ENCODE results near the gene DACH1.
A peak's percentile ranks its signal among the peaks of the same experiment; 100 is the strongest.
"Not testable (repeated sequence)": the region's sequence is repeated elsewhere in the genome, so short reads cannot be mapped to it uniquely, and the experiment has no call there.

DACH1 gene

DNA sequence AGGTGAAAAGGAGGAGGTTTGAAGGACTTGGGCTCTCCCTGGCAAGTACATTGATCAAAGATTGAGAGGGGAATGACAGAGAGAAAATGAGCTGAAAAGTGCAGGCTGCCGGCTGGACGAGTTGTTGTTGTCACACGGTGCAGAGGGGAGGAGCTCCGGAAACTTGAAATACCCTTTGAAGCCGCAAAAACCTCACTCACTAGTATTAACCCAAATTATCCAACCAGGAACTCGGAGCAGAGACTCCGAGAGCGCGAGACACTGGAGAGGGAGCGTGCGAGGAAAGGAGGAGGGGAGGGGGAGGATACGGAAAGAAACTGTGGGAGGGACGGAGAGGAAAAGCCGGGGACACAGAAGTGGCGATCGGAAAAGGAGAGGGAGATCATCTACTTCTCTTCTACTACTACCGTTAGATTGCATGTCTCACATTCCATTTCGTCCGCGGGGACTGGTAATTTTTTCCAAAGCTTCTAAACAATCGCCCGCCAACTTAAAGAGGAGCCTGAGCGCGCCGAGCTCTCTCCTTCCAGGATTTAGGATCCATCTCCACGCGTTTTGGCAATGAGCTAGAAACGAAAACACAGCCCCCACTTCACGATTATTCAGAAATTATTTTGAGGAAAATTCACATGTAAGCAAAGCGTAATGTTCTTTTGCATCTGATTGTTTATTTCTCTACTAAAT lies at the start of gene DACH1:
TSS of gene DACH1 (minus strand) at position 74 of the 684 bp plus-strand sequence.
- no peaks in the 10 kb centered on the region for H3K36me3 ChIP-seq (ENCODE audit: control insufficient read depth in 1 of 2, insufficient read depth in 2 of 2, low read length in 2 of 2)
- H3K27ac ChIP-seq (ENCODE audit: low read length): peak within 1 kb of the TSS; percentile 63
- H3K9me3 ChIP-seq (ENCODE audit: control insufficient read depth in 1 of 2, low read length in 2 of 2): no peaks in the 10 kb centered on the region
- peaks cover 0 to 36% of the 10 kb centered on the region in 2 donors for H3K4me1 ChIP-seq (ENCODE audit: control insufficient read depth in 1 of 2, insufficient read depth in 2 of 2, low read length in 2 of 2)
- no peaks in the 10 kb centered on the region for H3K27me3 ChIP-seq (ENCODE audit: low read depth, low read length)
- peak within 1 kb of the TSS; percentile 83 to 89 for H3K4me3 ChIP-seq (ENCODE audit: low read depth in 1 of 2, low read length in 2 of 2)

GRCh38 chr13:71913717-71914116 lies 46.7 kb upstream of the DACH1 start:
- no peaks in the 10 kb centered on the region for H3K27me3 ChIP-seq (ENCODE audit: low read depth, low read length)
- H3K36me3 ChIP-seq (ENCODE audit: control insufficient read depth in 1 of 2, insufficient read depth in 2 of 2, low read length in 2 of 2): no peaks in the 10 kb centered on the region
- no peak overlapping the region for H3K27ac ChIP-seq (ENCODE audit: low read length)
- no peaks in the 10 kb centered on the region for H3K9me3 ChIP-seq (ENCODE audit: control insufficient read depth in 1 of 2, low read length in 2 of 2)
- H3K4me3 ChIP-seq (ENCODE audit: low read depth in 1 of 2, low read length in 2 of 2): no peak overlapping the region
- H3K4me1 ChIP-seq (ENCODE audit: control insufficient read depth in 1 of 2, insufficient read depth in 2 of 2, low read length in 2 of 2): no peaks in the 10 kb centered on the region

GRCh38 chr13:71912524-71912923 lies 45.5 kb upstream of the DACH1 start:
- Histone ChIP-seq H3K9me3 (ENCODE audit: control insufficient read depth in 1 of 2, low read length in 2 of 2) (no peaks in the 10 kb centered on the region), H3K27ac (ENCODE audit: low read length) (no peak overlapping the region), H3K27me3 (ENCODE audit: low read depth, low read length) (no peaks in the 10 kb centered on the region), H3K4me3 (ENCODE audit: low read depth in 1 of 2, low read length in 2 of 2) (no peak overlapping the region), H3K36me3 (ENCODE audit: control insufficient read depth in 1 of 2, insufficient read depth in 2 of 2, low read length in 2 of 2) (no peaks in the 10 kb centered on the region), H3K4me1 (ENCODE audit: control insufficient read depth in 1 of 2, insufficient read depth in 2 of 2, low read length in 2 of 2) (no peaks in the 10 kb centered on the region)

GRCh38 chr13:71906448-71906847 lies 39.4 kb upstream of the DACH1 start:
- no peaks in the 10 kb centered on the region for H3K4me1 ChIP-seq (ENCODE audit: control insufficient read depth in 1 of 2, insufficient read depth in 2 of 2, low read length in 2 of 2)
- no peak overlapping the region for H3K27ac ChIP-seq (ENCODE audit: low read length)
- no peaks in the 10 kb centered on the region for H3K9me3 ChIP-seq (ENCODE audit: control insufficient read depth in 1 of 2, low read length in 2 of 2)
- no peak overlapping the region for H3K4me3 ChIP-seq (ENCODE audit: low read depth in 1 of 2, low read length in 2 of 2)
- H3K27me3 ChIP-seq (ENCODE audit: low read depth, low read length): no peaks in the 10 kb centered on the region
- no peaks in the 10 kb centered on the region for H3K36me3 ChIP-seq (ENCODE audit: control insufficient read depth in 1 of 2, insufficient read depth in 2 of 2, low read length in 2 of 2)

DNA sequence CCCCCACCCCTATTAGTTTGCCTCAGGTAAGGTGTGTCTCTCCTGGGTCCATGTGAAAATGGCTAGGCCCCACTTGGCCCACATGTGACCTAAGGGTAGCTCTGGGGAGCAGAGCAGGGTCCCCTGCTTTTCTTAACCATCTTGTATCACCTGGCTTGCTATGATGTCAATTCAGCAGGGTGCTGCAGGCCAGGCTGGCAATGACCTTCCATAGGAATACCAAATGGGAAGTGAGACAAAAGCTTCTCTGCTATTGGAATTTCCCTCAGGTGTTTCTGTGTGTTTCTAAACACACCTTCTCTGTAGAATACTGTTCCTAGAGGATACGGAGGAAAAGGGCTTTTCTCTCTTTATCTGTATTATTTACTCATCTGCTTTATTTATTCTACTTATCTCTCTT lies 35.7 kb upstream of the DACH1 start:
- Histone ChIP-seq H3K9me3 (ENCODE audit: control insufficient read depth in 1 of 2, low read length in 2 of 2) (no peaks in the 10 kb centered on the region), H3K27me3 (ENCODE audit: low read depth, low read length) (no peaks in the 10 kb centered on the region), H3K4me3 (ENCODE audit: low read depth in 1 of 2, low read length in 2 of 2) (no peak overlapping the region), H3K27ac (ENCODE audit: low read length) (no peak overlapping the region), H3K4me1 (ENCODE audit: control insufficient read depth in 1 of 2, insufficient read depth in 2 of 2, low read length in 2 of 2) (no peaks in the 10 kb centered on the region), H3K36me3 (ENCODE audit: control insufficient read depth in 1 of 2, insufficient read depth in 2 of 2, low read length in 2 of 2) (no peaks in the 10 kb centered on the region)

GRCh38 chr13:71893506-71893905 lies 26.5 kb upstream of the DACH1 start:
- H3K36me3 ChIP-seq (ENCODE audit: control insufficient read depth in 1 of 2, insufficient read depth in 2 of 2, low read length in 2 of 2); H3K27ac ChIP-seq (ENCODE audit: low read length); H3K4me3 ChIP-seq (ENCODE audit: low read depth in 1 of 2, low read length in 2 of 2); H3K9me3 ChIP-seq (ENCODE audit: control insufficient read depth in 1 of 2, low read length in 2 of 2); H3K27me3 ChIP-seq (ENCODE audit: low read depth, low read length); H3K4me1 ChIP-seq (ENCODE audit: control insufficient read depth in 1 of 2, insufficient read depth in 2 of 2, low read length in 2 of 2): not testable (repeated sequence)

- Histone ChIP-seq H3K9me3 (ENCODE audit: control insufficient read depth in 1 of 2, low read length in 2 of 2) (no peaks in the 10 kb centered on the region), H3K4me3 (ENCODE audit: low read depth in 1 of 2, low read length in 2 of 2) (no peak overlapping the region), H3K27me3 (ENCODE audit: low read depth, low read length) (no peaks in the 10 kb centered on the region), H3K4me1 (ENCODE audit: control insufficient read depth in 1 of 2, insufficient read depth in 2 of 2, low read length in 2 of 2) (no peaks in the 10 kb centered on the region), H3K27ac (ENCODE audit: low read length) (no peak overlapping the region), H3K36me3 (ENCODE audit: control insufficient read depth in 1 of 2, insufficient read depth in 2 of 2, low read length in 2 of 2) (no peaks in the 10 kb centered on the region)
Observed at GRCh38 chr13:71886880-71887279, 19.9 kb upstream of the DACH1 start.

DNA sequence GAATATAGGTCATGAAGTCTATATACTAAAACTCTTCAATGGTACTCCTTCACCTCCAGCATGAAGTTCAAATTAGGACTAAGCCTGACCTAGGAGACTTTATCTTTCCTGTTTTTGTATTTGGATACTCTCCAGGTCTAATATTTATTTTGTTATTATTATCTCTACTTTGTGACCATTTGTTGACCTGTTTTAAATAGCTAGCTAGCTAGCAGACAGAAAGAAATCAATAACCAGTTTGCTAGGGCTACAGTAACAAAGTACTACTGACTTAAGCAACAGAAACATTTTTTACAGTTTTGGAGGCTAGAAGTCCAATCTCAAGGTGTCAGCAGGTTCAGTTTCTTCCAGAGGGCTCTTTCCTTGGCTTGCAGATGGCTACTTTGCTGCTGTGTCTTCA lies 15.1 kb upstream of the DACH1 start:
- no peaks in the 10 kb centered on the region for H3K4me1 ChIP-seq (ENCODE audit: control insufficient read depth in 1 of 2, insufficient read depth in 2 of 2, low read length in 2 of 2)
- H3K4me3 ChIP-seq (ENCODE audit: low read depth in 1 of 2, low read length in 2 of 2): no peak overlapping the region
- H3K27me3 ChIP-seq (ENCODE audit: low read depth, low read length): no peaks in the 10 kb centered on the region
- no peak overlapping the region for H3K27ac ChIP-seq (ENCODE audit: low read length)
- H3K9me3 ChIP-seq (ENCODE audit: control insufficient read depth in 1 of 2, low read length in 2 of 2): no peaks in the 10 kb centered on the region
- no peaks in the 10 kb centered on the region for H3K36me3 ChIP-seq (ENCODE audit: control insufficient read depth in 1 of 2, insufficient read depth in 2 of 2, low read length in 2 of 2)

DNA sequence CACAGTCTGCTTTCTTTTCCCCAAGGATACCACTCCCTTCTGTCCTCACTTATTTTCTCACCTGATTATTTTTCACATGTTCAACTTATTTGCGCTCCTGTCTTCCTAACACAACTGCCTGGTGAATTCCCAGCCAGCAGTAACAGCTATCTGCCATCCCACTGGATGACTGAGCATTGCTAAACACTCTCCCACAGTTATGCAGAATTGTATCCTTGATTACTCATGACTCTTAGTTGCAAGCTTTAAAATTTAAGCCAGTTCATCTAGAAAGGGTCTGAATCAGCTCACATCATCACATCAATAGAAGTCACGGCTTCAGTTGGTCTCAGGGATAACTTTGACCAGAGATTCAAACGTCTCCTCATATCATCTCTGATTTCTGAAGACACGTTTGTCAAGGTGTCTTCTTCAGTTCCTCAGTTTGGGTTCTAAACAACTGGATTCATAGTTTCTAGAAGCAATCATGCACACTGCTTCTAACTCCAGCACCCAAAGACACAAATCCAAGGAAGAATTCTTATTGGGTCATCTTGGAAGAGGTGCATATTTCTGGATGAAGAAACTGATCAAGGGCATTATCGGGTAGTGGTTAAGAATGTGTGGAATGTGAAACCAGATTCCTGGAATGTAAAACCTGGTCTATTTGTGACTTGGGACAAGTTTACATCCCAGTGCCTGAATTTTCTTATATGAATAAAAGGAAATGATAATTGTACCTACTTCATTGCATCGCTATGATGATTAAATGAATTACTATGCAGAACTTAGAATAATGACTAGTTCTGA lies 13.9 kb upstream of the DACH1 start:
- Histone ChIP-seq H3K36me3 (ENCODE audit: control insufficient read depth in 1 of 2, insufficient read depth in 2 of 2, low read length in 2 of 2) (no peaks in the 10 kb centered on the region), H3K9me3 (ENCODE audit: control insufficient read depth in 1 of 2, low read length in 2 of 2) (no peaks in the 10 kb centered on the region), H3K4me1 (ENCODE audit: control insufficient read depth in 1 of 2, insufficient read depth in 2 of 2, low read length in 2 of 2) (no peaks in the 10 kb centered on the region), H3K4me3 (ENCODE audit: low read depth in 1 of 2, low read length in 2 of 2) (no peak overlapping the region), H3K27me3 (ENCODE audit: low read depth, low read length) (no peaks in the 10 kb centered on the region), H3K27ac (ENCODE audit: low read length) (no peak overlapping the region)

DNA sequence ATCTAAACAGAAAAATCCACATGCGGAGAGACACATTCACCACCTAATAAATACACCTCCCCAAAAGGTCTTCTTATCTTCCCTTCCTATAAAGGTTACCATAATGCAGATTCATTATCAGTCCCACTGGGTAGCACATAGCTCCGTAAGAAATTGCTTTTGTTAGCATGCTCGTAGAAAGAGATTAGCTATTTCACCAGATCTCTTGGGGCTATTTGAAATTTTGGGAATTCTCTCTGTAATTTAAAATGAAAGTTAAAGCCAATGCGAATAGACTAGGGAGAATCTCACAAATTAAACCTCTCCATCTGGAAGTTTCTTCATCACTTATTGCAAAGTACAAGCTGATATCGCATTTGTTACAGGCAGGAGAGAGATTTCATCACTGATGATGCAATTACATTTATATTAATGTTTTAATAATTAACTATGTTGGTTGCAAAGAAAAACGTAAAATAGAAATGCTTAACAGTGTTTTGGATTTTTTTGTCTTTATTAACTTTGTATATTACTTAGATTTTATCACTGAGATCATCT lies 12.9 kb upstream of the DACH1 start:
- no peaks in the 10 kb centered on the region for H3K36me3 ChIP-seq (ENCODE audit: control insufficient read depth in 1 of 2, insufficient read depth in 2 of 2, low read length in 2 of 2)
- H3K4me1 ChIP-seq (ENCODE audit: control insufficient read depth in 1 of 2, insufficient read depth in 2 of 2, low read length in 2 of 2): no peaks in the 10 kb centered on the region
- no peak overlapping the region for H3K27ac ChIP-seq (ENCODE audit: low read length)
- no peaks in the 10 kb centered on the region for H3K9me3 ChIP-seq (ENCODE audit: control insufficient read depth in 1 of 2, low read length in 2 of 2)
- H3K4me3 ChIP-seq (ENCODE audit: low read depth in 1 of 2, low read length in 2 of 2): no peak overlapping the region
- H3K27me3 ChIP-seq (ENCODE audit: low read depth, low read length): no peaks in the 10 kb centered on the region

DNA sequence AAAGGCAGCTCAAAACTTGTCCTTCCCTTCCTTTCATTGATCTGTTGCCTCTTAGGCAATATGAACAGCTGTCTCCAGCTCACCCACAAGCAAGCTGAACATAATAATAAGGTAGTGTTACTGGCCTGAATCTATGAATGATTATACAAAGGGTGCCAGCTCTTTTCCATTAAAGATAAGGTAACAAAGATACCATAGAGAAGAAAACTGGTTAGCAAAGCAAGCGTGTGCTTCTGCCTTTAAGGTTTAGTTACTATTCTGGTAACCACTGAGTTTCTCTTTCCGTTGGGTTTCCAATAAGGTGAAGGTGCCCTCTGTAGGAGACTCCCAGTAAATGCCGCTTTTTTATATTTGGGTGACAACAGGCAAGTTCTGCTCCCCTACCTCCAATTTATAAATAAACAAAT lies 12.1 kb upstream of the DACH1 start:
- H3K27me3 ChIP-seq (ENCODE audit: low read depth, low read length): no peaks in the 10 kb centered on the region
- H3K4me1 ChIP-seq (ENCODE audit: control insufficient read depth in 1 of 2, insufficient read depth in 2 of 2, low read length in 2 of 2): no peaks in the 10 kb centered on the region
- no peak overlapping the region for H3K4me3 ChIP-seq (ENCODE audit: low read depth in 1 of 2, low read length in 2 of 2)
- no peaks in the 10 kb centered on the region for H3K36me3 ChIP-seq (ENCODE audit: control insufficient read depth in 1 of 2, insufficient read depth in 2 of 2, low read length in 2 of 2)
- H3K27ac ChIP-seq (ENCODE audit: low read length): no peak overlapping the region
- H3K9me3 ChIP-seq (ENCODE audit: control insufficient read depth in 1 of 2, low read length in 2 of 2): no peaks in the 10 kb centered on the region

Data from muscle layer of duodenum (tissue), 2 donors.